ENCODE measurements around the gene LRRTM1. TPM values are rescaled to one million over a fixed set of nuclear protein-coding genes. Genes with fewer than 3 reads are reported as not detected.

The LRRTM1 gene
- total and polyA plus RNA-seq, 2 of the 4 experiments (the other 2 are of a cell fraction) = not detected

DNA sequence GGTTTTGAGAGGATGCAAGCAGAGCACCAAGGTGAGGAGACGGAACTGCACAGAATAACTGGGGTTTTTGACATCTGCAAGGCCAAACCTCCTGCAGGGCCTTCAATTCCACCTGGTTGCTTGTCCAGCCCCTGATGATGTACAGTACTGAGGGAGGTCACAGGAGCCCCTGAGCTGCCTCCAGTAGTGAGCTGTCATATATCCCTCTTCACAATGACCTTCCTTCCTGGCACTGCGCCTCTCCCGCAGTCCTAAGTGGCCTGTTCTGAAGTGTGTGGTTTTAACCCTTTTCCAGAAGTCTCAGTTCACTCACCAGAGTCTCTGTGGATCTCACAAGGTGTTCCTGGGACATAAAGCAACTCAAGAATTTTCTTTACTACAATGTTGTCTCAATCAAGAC, 45.3 kb downstream of the LRRTM1 start:
- Histone ChIP-seq H3K27ac (ENCODE audit: insufficient read depth, low read length) (no peak overlapping the region), H3K4me2 (ENCODE audit: low read depth, low read length) (no peak overlapping the region), H2BK5ac (ENCODE audit: low read depth, low read length, poor library complexity, severe bottlenecking) (no peak overlapping the region), H2AFZ (replicated peaks; ENCODE audit: low read length, poor library complexity) (no peak overlapping the region), H4K91ac (ENCODE audit: insufficient read depth, low read depth, low read length) (no peak overlapping the region), H3K9ac (ENCODE audit: low read depth, low read length) (no peak overlapping the region), H3K23ac (ENCODE audit: low read depth, low read length) (no peak overlapping the region), H3K18ac (ENCODE audit: low read depth, low read length) (no peak overlapping the region), H3K79me1 (ENCODE audit: low read depth in 1 of 2, low read length in 2 of 2) (no peaks in the 10 kb centered on the region), H2BK20ac (ENCODE audit: low read depth, low read length) (no peak overlapping the region), H3K9me1 (ENCODE audit: insufficient read depth, low read length) (no peaks in the 10 kb centered on the region), H3K4me1 (ENCODE audit: control insufficient read depth, insufficient read depth, low read length) (no peaks in the 10 kb centered on the region), H2AK9ac (replicated peaks; ENCODE audit: low read depth, low read length, poor library complexity) (no peak overlapping the region), H4K8ac (ENCODE audit: low read depth in 2 of 2, low read length in 2 of 2) (no peak overlapping the region), H3K14ac (replicated peaks; ENCODE audit: low read depth, low read length) (no peak overlapping the region), H3K36me3 (ENCODE audit: control insufficient read depth, insufficient read depth, low read length) (no peaks in the 10 kb centered on the region), H3K4me3 (ENCODE audit: insufficient read depth, low read depth, low read length) (no peak overlapping the region), H2BK120ac (ENCODE audit: low read depth, low read length) (no peak overlapping the region), H3K27me3 (ENCODE audit: control insufficient read depth, insufficient read depth, low read length) (no peaks in the 10 kb centered on the region), H2BK15ac (ENCODE audit: low read depth, low read length) (no peak overlapping the region), H2AK5ac (ENCODE audit: low read depth, low read length) (no peak overlapping the region), H4K5ac (ENCODE audit: low read depth, low read length) (no peak overlapping the region), H4K20me1 (ENCODE audit: insufficient read depth, low read length) (no peaks in the 10 kb centered on the region), H3K56ac (ENCODE audit: extremely low read depth, insufficient read depth, low read length) (no peak overlapping the region), H3K4ac (ENCODE audit: low read depth, low read length) (no peak overlapping the region), H3K9me3 (ENCODE audit: control insufficient read depth, insufficient read depth, low read length) (no peaks in the 10 kb centered on the region)
- ChIA-PET CTCF (interaction anchor here (1.3 kb wide), 1 partner anchor 21 kb away, joined by 4 read pairs; no protein-coding TSS in a partner anchor), POLR2A (ENCODE audit: unreplicated experiment) (no interaction called here)
- dilution Hi-C loops (cut with HindIII; ENCODE audit: low sequenced_read_pairs, unreplicated experiment) (no loop called here), intact Hi-C loops (cut with micrococcal nuclease) (loop anchor here (10.0 kb wide), 1 partner anchor 236 kb away; no protein-coding TSS in a partner anchor), in situ Hi-C loops (cut with MboI; ENCODE audit: low sequenced_read_pairs) (no loop called here)
- ATAC-seq (ENCODE audit: low read depth) (no peak), DNase-seq (no peak)
- WGBS, 2 experiments (ENCODE audit: extremely low coverage in 2 of 2, insufficient read length in 1 of 2) = no CpG with 5 or more reads among the region's 3 CpGs
- TF ChIP-seq NFE2L2 (IDR thresholded peaks at IDR 0.05; ENCODE audit: low read depth, low read length) (no peak), CHD1 (IDR thresholded peaks at IDR 0.05; ENCODE audit: low read depth, low read length) (no peak), RFX5 (IDR thresholded peaks at IDR 0.05; ENCODE audit: low read depth, low read length) (no peak), MAFK (IDR thresholded peaks at IDR 0.05; ENCODE audit: low read depth, low read length) (no peak), RCOR1 (IDR thresholded peaks at IDR 0.05; ENCODE audit: insufficient replicate concordance, low read length) (no peak), BHLHE40 (IDR thresholded peaks at IDR 0.05; ENCODE audit: low read depth, low read length) (no peak), MXI1 (IDR thresholded peaks at IDR 0.05; ENCODE audit: borderline replicate concordance, low read depth, low read length) (no peak), SMC3 (IDR thresholded peaks at IDR 0.05; ENCODE audit: low read depth, low read length) (no peak), FOS (IDR thresholded peaks at IDR 0.05; ENCODE audit: low read depth, low read length) (no peak), MAZ (IDR thresholded peaks at IDR 0.05; ENCODE audit: borderline replicate concordance, low read depth, low read length) (no peak), CEBPB (IDR thresholded peaks at IDR 0.05; ENCODE audit: low read depth, low read length) (no peak), RAD21 (IDR thresholded peaks at IDR 0.05; ENCODE audit: low read length) (no peak), POLR2A (IDR thresholded peaks at IDR 0.05; ENCODE audit: low read depth, low read length) (no peak)
- TF ChIP-seq, protein P1, sequence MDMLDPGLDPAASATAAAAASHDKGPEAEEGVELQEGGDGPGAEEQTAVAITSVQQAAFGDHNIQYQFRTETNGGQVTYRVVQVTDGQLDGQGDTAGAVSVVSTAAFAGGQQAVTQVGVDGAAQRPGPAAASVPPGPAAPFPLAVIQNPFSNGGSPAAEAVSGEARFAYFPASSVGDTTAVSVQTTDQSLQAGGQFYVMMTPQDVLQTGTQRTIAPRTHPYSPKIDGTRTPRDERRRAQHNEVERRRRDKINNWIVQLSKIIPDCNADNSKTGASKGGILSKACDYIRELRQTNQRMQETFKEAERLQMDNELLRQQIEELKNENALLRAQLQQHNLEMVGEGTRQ (IDR thresholded peaks at IDR 0.05; ENCODE audit: low read depth, low read length) = no peak
- TF ChIP-seq, protein P2, sequence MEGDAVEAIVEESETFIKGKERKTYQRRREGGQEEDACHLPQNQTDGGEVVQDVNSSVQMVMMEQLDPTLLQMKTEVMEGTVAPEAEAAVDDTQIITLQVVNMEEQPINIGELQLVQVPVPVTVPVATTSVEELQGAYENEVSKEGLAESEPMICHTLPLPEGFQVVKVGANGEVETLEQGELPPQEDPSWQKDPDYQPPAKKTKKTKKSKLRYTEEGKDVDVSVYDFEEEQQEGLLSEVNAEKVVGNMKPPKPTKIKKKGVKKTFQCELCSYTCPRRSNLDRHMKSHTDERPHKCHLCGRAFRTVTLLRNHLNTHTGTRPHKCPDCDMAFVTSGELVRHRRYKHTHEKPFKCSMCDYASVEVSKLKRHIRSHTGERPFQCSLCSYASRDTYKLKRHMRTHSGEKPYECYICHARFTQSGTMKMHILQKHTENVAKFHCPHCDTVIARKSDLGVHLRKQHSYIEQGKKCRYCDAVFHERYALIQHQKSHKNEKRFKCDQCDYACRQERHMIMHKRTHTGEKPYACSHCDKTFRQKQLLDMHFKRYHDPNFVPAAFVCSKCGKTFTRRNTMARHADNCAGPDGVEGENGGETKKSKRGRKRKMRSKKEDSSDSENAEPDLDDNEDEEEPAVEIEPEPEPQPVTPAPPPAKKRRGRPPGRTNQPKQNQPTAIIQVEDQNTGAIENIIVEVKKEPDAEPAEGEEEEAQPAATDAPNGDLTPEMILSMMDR (conservative IDR thresholded peaks at IDR 0.05; ENCODE audit: low read depth, low read length) = no peak
- TF ChIP-seq, protein P3, sequence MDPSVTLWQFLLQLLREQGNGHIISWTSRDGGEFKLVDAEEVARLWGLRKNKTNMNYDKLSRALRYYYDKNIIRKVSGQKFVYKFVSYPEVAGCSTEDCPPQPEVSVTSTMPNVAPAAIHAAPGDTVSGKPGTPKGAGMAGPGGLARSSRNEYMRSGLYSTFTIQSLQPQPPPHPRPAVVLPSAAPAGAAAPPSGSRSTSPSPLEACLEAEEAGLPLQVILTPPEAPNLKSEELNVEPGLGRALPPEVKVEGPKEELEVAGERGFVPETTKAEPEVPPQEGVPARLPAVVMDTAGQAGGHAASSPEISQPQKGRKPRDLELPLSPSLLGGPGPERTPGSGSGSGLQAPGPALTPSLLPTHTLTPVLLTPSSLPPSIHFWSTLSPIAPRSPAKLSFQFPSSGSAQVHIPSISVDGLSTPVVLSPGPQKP (IDR thresholded peaks at IDR 0.05; ENCODE audit: borderline replicate concordance, low read depth, low read length) = no peak
- no TSS peak for BruUV-seq (replicated peaks)

Measured in IMR-90 (cell line).